HG03439 (cell line): ENCODE results near the gene GDF9.

ENCODE experiments used
- ATAC-seq: cut with Tn5 transposase; IDR thresholded peaks from one replicate; pipeline ENCODE4 v1.9.1; 2021; ENCODE audit warnings: mild to moderate bottlenecking, moderate library complexity; ENCODE audit not compliant: unreplicated experiment

Gene GDF9

GRCh38 chr5:132839426-132840301, 26.6 kb downstream of the GDF9 start:
- ATAC-seq = no peak

GRCh38 chr5:132838516-132839282, 27.6 kb downstream of the GDF9 start:
- no peak for ATAC-seq

DNA sequence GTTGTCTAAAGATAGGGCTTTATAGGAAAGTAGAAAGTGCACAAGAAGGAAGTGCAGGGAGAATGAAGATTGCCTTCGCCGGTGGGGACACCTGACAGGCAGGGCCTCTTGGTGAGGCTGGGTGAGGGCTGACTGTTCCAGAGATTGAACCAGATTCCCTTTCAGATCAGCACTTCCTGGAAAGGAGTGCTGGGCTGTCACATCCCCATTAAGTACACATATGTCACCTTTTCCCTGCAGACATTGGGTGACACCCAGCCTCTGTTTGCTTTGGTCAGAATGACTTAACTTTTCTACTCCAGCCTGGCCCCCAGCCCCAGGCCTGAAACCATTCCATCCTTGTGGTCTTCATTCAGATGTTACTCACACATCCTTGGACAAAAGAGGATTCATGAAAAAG, 28.4 kb downstream of the GDF9 start:
- no peak for ATAC-seq

DNA sequence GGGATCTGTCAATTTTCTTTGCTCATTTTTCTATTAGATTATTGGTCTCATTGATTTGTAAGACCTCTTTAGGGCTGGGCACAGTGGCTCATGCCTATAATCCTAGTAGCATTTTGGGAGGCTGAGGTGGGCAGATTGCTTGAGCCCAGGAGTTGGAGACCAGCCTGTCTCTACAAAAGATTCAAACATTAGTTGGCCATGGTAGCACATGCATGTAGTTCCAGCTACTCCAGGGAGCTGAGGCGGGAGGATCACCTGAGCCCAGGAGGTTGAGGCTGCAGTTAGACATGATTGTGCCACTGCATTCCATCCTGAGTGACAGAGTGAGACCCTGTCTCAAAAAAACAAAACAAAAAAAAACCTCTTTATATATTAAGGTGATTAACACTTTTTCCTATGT, 29.4 kb downstream of the GDF9 start:
- no peak for ATAC-seq

DNA sequence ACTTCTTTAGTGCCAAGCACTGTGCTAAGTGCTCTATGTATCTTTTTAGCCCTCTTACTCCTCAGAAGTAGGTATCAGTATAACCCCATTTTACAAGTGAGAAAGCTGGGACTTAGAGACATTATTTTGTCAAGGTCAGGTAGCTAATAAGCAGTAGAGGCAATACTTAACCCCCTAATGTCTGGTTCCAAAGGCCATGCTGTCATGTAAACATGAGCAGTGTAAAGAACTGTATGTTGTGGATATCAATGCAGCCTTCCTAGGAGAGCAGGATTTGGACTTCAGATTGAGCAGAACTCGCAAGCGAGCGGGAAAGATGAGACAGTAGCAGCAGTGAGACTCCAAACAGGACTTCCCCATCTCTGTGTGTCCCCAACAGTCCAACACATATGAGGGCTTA, 32.2 kb downstream of the GDF9 start:
- ATAC-seq = no peak

- no peak for ATAC-seq
Observed at GRCh38 chr5:132832612-132833011, 33.7 kb downstream of the GDF9 start.

- no peak for ATAC-seq
Observed at GRCh38 chr5:132831095-132831860, 35.0 kb downstream of the GDF9 start.

DNA sequence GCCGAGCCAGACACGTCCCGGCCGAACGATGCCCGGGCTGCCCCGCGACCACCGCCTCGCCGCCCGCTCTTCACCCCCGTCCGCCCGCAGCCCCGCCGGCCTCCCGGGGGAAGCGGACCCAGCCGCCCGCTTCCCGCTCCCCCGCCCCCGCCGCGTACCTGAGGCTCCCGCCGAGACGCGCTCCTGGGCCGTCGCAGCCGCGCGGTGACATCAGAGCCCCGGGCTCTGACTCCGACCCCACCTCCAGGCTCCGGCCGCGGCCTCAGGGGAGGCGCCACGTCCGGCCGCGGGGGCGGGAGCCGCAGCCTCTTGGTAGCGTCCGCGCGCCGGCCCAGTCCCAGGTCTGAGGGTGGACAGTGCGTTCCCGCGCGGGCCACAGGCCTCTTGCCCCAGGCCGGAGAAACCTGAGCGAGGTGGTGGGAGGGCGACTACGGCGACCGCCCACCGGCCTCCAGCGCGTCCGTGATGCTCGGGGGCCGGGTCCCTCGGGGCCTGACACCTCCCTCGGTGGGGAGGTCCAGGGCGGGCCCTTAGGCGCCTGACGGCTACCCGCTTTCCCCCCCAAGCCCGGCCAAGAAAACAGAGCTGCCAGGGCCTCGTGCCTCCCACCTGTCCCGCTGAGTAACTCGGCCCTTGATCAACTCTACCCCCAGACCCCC, 35.7 kb downstream of the GDF9 start, which contains the start of gene SHROOM1:
SHROOM1 (minus strand) TSS at position 212 of the 659 bp plus-strand sequence. CDS start 4,507 bp downstream, outside the sequence.
- ATAC-seq = peak; percentile 77

DNA sequence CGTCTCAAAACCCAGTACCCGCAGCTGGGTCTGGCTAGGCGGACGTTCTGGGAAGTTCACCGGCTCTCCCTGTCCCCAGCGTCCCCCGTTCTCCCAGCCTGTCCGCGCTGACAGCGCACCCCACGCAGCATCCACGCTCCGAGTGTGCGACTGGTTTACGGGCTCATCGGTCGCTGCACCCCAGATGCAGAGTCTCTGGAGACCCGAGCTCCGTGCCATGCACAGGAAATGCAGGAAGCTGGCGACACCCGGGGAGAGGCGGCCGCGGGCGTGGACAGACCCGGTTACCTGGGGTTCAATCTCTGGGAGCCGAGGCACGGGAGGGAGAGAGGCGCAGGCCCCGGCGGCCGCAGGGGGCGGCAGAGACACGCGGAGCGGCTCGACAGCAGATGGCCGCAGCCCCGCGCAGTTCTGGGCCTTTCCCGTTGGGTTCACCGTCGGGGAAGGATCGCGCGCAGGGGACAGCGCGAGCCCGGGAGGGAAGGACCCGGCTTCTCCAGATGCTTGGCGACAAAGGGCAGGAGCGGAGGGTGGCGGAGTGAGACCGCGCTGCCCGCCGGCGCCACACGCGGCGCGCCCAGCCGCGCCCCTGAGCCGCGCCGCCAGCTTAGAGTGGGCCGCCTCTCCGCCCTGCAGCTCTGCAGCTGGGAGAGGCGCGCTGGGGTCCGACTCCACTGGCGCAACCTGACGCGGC, 36.4 kb downstream of the GDF9 start:
- ATAC-seq = peak; percentile 64

DNA sequence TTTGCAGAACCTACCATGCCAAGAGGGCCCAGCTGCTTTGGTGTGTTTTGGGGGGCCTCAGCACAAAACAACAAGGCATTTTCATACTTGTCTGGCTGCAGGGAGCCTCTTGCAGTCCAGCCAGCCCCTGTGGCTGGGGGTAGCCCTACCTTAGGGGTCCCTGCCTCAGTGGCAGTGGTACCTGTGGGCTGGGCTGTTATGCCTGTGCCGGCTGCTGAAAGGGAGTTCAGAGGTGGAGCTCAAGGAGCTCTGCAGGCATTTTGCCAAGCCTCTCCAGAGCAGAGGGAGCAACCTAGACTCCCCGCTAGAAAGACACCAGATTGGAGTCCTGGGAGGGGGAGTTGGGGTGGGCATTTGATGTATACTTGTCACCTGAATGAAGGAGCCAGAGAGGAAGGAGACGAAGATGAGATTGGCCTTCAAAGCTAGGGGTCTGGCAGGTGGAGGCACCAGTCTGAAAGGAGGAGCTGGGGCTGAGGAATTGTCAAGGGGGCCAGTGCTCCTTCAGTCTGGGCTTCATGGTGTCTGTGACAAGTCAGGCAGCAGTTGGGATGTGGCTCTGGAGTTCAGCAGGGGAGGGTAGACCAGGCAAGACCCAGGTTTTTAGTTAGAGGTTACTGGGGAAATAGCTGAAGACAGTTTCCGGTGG, 37.3 kb downstream of the GDF9 start:
- ATAC-seq = no peak

DNA sequence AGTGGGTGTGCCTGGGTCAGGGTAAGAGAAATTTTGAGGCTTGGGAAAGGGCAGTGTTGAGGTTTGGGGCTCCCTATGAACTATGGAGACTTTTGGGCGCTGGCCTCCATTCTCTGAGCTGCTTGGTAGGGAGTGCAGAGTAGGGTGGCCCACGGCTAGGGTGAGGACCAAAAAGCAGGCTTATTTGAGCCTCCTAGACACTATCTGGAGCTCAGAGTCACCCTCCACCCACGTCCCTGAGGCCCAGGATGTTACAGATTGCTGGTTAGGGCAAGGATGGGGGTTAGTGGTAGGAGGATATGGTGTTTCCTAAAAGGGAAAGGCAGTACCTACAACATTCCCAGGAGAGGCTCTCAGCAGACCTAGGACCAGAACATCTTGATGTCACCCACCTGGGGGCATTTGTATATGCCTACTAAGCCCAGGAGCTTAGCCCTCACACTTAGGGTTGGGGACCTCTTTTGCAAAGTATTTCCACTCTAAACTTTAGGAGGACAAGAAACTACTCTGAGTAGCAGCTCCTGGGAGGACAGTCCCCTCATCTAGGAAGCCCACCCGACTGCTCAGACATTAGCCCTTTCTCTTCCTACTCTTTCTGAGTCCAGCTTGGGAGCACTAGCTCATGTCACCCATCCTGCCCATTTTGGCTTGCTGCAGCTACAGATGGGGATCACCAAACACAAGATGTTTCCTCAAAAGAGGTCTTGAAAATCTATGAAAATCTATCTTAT, 38.2 kb downstream of the GDF9 start:
- no peak for ATAC-seq

DNA sequence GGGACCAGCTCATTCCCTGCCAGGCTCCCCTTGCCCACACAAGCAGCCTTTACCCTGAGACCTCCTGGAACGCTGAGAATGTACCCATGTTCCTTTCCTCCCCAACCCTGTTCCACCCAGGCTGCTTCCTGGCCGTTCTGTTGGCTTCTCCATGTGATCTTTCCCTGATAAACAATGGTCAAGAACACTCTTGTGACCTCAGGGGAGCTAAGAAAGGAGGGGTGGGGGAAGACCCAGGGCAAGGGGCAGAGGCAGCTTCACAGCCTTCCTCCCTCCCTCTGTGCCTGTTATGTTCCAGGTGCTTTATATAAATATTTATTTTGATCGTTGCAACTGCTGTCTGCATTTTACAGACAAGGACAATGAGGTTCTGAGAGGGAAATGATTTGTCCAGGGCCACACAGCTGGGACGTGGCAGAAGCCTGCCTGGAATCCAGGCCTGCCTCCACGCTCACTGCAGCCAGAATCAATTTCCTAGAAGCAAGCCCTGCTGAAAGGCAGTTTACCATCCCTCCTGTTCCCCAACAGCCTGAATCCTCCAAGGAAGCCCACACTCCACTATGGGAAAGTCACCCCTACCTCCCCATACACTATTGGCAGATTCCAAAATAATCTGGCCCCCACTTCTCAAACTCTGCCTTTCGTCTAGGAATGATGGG, 39.7 kb downstream of the GDF9 start:
- no peak for ATAC-seq

DNA sequence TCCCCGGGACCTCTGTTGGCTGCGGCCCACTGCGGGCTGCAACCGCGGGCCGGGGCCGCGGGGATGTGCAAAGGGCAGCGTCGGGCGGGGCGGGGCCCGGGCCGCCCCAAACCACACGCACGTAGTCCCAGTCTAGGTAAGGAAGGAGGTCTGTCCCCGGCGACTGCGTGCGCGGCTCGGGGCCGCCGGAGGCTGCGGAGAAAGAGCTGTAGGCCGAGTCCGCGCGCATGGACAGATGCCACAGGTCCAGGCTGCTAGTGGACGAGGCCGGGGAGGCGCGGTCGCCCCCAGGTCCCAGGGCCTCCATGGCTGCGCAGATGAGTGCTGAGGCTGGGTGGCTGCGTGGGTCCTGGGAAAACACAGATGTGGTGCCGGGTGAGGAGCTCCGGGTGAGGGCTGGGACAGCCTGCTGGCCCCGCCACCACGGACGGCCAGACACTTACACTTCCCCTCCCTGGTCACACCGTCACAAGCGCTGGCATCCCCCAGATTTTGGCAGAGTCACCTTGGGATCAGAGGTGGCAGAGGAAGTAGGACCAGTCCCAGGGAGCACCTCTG, 40.4 kb downstream of the GDF9 start:
- ATAC-seq = no peak

DNA sequence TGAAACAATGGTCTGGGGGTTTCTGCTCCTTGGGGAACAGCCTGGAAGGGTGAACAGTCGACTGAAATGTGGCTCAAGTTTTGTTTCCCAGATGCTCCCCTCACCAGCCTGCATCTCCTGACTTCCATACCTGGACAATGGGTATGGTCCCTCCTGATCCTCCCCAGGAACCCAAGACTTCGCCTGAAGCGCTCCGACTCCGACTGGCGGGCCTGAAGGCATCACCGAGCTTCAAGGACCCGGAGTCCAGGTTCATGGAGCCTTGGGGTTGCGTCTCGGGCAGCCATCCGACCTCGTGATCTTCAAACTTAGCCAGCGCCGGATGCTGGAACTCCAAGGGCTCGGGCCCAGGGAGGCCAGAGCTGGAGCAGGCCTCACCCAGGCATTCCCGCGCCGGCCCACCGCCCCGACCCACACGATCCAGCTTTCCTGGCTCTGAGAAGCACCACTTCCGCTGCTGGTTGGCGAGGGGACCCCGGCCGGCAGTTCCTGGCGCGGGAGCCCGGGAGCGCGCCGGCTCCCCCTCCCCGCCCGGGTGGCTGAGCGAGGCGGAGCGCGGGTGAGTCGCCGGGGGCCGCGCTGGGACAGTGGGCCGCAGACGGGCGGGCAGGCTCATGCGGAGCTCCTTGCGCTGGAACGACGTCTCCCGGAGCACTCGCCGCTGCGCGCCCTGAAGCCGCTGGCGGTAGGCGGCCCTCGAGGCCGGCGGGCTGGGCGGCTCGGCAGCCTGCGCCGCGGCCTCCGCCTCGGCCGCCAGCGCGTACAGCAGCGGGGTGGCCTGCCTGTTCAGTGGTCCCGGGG, 41.0 kb downstream of the GDF9 start:
- no peak for ATAC-seq

- ATAC-seq = no peak
Observed at GRCh38 chr5:132824426-132824825, 41.8 kb downstream of the GDF9 start.

GRCh38 chr5:132823481-132824050, 42.7 kb downstream of the GDF9 start:
- ATAC-seq = no peak
